Activated CD4-positive, CD25-positive, alpha-beta regulatory T cell treated with anti-CD3 and anti-CD28 coated beads, Interleukin-2, amount 50 U/mL, for 24 hours (primary cell): ENCODE data around the gene ZNF174.

Experiments used
- ATAC-seq, 2 donors: fragments of 150-1000 bp; cut with Tn5 transposase; one replicate each; pipeline ENCODE4 v1.10.0; 2021; ENCODE audit warnings: mild to moderate bottlenecking in 1 of 2, moderate library complexity in 1 of 2

ZNF174 gene

DNA sequence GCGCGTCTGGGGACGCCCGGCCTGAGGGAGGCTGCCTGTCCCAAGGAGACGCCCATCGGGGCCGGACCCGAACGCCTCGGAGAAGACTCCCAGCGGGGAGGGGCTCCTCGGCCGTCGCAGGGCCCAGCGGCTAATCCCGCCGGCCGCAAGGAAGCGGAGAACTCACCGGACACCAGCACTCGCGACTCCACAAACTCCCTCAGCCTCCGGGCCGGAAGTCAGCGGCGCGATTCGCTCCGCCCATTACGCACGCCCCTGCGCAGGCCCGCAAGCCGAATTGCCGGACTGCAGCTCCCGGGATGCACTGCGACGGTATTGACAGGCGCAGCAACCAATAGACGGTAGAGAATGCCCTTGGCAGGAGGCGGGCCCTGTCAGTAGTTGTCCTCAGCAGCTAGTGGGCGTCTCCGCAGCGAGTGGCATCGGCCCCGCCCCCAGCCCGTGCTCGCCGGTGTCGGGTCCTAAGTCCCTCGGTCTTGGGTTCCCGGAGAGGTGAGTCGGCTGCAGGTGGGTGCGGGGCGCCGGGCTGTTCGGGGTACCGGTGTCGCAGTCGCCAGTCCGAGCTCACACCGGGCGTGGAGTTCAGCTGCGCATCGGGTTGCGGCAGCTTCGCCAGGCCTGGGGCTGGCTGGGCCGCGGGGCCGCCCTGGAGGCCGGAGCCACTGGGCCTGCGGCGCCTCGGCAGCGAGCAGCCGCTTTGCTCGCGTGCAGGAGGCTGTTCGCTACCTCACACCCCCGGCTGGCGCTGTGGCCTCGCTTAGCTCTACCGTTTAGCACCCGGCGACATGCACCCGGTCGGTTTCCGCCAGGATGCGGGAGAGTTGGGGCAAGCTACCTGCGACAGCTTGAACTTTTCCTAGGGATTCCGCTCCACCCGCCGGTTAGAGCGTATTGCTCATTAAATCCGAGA lies at the start of gene ZNF174, which contains the start of gene ZSCAN32:
Gene ZNF174 (plus strand): TSS at position 437 of the 910 bp plus-strand sequence. CDS start 790 bp downstream, outside the sequence.
Gene ZSCAN32 (minus strand): TSS at position 226 of the 910 bp plus-strand sequence. CDS start 3,447 bp downstream, outside the sequence.
- ATAC-seq: peak; percentile 99

DNA sequence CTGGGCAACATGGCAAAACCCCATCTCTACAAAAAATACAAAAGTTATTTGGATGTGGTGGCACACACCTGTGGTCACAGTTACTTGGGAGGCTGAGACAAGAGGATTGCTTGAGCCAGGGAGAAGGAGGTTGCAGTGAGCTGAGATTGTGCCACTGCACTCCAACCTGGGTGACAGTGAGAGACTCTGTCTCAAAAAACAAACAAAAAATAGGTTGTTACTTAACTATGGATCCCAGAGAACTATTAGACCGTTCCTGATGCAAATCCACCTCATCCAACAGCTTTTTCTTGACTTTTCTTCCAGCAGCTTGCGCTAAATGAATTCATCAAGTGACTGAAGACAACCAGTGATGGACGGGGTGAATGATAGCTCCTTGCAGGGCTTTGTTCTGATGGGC lies 45.4 kb upstream of the ZNF174 start, which contains the start of gene OR2C1:
Gene OR2C1 (plus strand): TSS at position 301 of the 400 bp plus-strand sequence. CDS start 52 bp downstream, at position 353.
- no peak for ATAC-seq

DNA sequence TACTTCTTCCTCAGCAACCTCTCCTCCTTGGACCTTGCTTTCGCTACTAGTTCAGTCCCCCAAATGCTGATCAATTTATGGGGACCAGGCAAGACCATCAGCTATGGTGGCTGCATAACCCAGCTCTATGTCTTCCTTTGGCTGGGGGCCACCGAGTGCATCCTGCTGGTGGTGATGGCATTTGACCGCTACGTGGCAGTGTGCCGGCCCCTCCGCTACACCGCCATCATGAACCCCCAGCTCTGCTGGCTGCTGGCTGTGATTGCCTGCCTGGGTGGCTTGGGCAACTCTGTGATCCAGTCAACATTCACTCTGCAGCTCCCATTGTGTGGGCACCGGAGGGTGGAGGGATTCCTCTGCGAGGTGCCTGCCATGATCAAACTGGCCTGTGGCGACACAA lies 44.9 kb upstream of the ZNF174 start:
- ATAC-seq: no peak

- ATAC-seq: no peak
These were observed 42.1 kb upstream of the ZNF174 start for GRCh38 chr16:3358871-3359270.

- no peak for ATAC-seq
These were observed 38.1 kb upstream of the ZNF174 start for GRCh38 chr16:3362931-3363330.

- no peak for ATAC-seq
These were observed 37.2 kb upstream of the ZNF174 start for GRCh38 chr16:3363793-3364192.

- ATAC-seq: peak; percentile 97 to 99
These were observed 36.1 kb upstream of the ZNF174 start for GRCh38 chr16:3364774-3365427.

DNA sequence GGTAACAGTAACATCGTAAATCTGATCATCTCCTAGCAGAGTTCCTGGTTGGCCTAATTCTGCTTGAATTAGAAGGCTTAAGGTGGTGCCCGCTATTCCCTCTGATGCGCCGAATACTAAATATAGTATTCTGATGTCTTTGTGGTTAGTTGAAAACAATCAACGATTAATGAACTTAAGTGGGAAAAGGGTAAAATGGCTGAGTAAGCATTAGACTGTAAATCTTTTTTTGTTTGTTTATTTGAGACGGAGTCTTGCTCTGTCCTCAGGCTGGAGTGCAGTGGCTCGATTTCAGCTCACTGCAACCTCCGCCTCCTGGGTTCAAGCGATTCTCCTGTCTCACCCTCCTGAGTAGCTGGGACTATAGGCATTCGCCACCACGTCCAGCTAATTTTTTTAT lies 31.9 kb upstream of the ZNF174 start:
- ATAC-seq: no peak

- no peak for ATAC-seq
These were observed 25.3 kb upstream of the ZNF174 start for GRCh38 chr16:3375680-3376079.

DNA sequence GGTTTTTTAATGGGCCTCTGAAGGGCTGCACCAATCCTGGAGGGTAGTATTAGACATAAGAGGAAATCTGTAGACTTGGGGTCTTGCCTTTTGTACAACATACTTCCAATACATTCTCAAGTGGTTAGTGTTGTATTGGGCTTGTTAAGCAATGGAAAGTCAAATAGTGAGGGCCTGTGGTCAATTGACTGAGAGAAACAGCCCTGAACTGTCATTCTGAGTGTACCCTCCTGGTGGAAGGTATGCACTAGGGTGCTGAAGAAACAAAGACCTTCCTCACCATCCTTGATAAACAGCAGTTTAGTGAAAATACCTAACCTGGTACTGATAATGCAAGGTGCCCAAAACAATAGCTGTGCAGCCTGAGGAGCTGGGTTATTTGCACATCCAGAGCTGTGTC lies 23.1 kb upstream of the ZNF174 start:
- ATAC-seq: no peak

DNA sequence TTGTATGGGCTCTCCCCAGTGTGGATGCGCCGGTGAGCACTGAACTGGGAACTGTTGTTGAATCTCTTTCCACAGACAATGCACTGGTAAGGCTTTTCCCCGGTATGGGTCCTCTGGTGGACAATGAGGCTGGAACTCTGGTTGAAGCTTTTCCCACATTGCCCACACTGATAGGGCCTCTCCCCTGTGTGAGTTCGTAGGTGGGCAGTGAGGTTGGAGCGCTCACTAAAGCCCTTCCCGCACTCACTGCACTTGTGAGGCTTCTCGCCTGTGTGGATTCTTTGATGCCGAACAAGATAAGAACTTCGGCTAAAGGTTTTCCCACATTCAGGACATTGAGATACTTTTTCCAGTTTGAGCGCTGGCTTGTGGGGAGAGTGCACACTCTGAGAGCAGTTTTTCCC lies 18.0 kb upstream of the ZNF174 start:
- ATAC-seq: no peak

GRCh38 chr16:3388325-3388724 lies 12.7 kb upstream of the ZNF174 start:
- ATAC-seq: no peak

- no peak for ATAC-seq
These were observed 11.2 kb upstream of the ZNF174 start for GRCh38 chr16:3389663-3390338.

GRCh38 chr16:3400446-3400778 lies 603 bp upstream of the ZNF174 start:
- ATAC-seq: peak in 1 of 2 donors; percentile 36

- ATAC-seq: no peak
These were observed 843 bp downstream of the ZNF174 start for GRCh38 chr16:3401719-3402397.

GRCh38 chr16:3408561-3409197 lies 7.7 kb downstream of the ZNF174 start:
- no peak for ATAC-seq

DNA sequence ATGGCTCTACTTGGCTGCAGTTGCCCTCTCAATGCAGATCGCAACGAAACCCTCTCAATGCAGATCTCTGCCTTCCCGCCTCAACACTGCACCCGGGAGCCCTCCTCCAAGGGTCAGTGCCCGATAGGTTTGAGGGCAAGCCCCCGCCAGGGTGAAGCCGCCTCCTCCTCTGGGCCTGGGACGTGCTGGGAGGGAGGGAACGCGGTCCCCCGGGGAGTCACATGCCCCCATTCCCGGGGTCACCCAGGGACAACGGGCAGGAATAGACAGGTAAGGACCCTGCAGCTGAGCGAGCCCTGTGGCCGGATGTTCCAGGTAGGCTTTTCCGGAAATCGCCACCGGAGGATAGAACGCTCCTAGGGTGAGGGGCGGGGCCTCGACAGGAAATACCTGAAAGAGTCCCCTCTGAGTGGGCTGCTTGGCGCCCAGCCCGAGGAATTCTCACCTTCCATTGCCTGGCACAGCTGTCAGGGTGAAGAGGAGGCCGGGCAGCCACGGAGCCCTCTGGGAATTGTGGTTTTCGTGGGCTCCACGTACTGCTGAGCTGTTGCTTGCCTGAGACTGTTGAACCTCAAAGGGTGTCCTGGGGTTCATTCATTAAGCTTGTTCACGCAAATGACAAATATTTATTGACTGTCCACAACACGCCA lies 12.8 kb downstream of the ZNF174 start:
- no peak for ATAC-seq

- peak; percentile 92 to 93 for ATAC-seq
These were observed 30.8 kb downstream of the ZNF174 start for GRCh38 chr16:3431779-3432219.

- no peak for ATAC-seq
These were observed 33.4 kb downstream of the ZNF174 start for GRCh38 chr16:3434373-3434772.

GRCh38 chr16:3439637-3440036 lies 38.6 kb downstream of the ZNF174 start:
- no peak for ATAC-seq
